MCF 10A (cell line): ENCODE data around the gene SLC25A26. TPM values are rescaled to one million over a fixed set of nuclear protein-coding genes. Genes with fewer than 3 reads are reported as not detected.
"Not testable (repeated sequence)": the region's sequence is repeated elsewhere in the genome, so short reads cannot be mapped to it uniquely, and the experiment has no call there.

Source experiments
- BruUV-seq: library from RNA; stranded (reverse); fragments of 400-500 nt; replicated peaks from 2 replicates; lab custom pipeline; 2021; lab: Mats Ljungman, UMichigan
- CTCF ChIA-PET: fragments of 300-600 bp; sonication (Branson Sonifier 250); formaldehyde crosslinking; extraction: SDS; loops from one replicate; lab custom pipeline; 2021; ENCODE audit warnings: antibody characterized with exemption, inconsistent platforms; lab: Yijun Ruan, JAX
- POLR2A ChIA-PET: fragments of 300-600, 350-650 bp; sonication (Branson Sonifier 250); formaldehyde crosslinking; extraction: SDS; loops from one replicate; lab custom pipeline; 2020; ENCODE audit warnings: antibody characterized with exemption, inconsistent platforms; lab: Yijun Ruan, JAX
- DNase-seq: peaks from one replicate; pipeline ENCODE4 v3.0.0-alpha.2; 2018; ENCODE audit not compliant: unreplicated experiment
- H3K27ac Mint-ChIP-seq: one replicate; pipeline ENCODE4 v1.8.0; 2022; ENCODE audit warnings: mild to moderate bottlenecking, low read depth, mixed read lengths; ENCODE audit not compliant: unreplicated experiment
- H3K27me3 Mint-ChIP-seq: one replicate; pipeline ENCODE4 v1.8.0; 2022; ENCODE audit warnings: mixed read lengths; ENCODE audit not compliant: insufficient read depth, unreplicated experiment
- H3K36me3 Mint-ChIP-seq: one replicate; pipeline ENCODE4 v1.8.0; 2022; ENCODE audit warnings: mild to moderate bottlenecking, moderate library complexity, mixed read lengths; ENCODE audit not compliant: insufficient read depth, unreplicated experiment
- H3K4me1 Mint-ChIP-seq: one replicate; pipeline ENCODE4 v1.8.0; 2022; ENCODE audit warnings: mixed read lengths; ENCODE audit not compliant: insufficient read depth, unreplicated experiment
- H3K4me3 Mint-ChIP-seq: one replicate; pipeline ENCODE4 v1.8.0; 2022; ENCODE audit warnings: mild to moderate bottlenecking, moderate library complexity, mixed read lengths; ENCODE audit not compliant: unreplicated experiment
- H3K9me3 Mint-ChIP-seq: one replicate; pipeline ENCODE4 v1.8.0; 2022; ENCODE audit warnings: mixed read lengths; ENCODE audit not compliant: unreplicated experiment
- CTCF ChIP-seq: fragments of 200-600 bp; IDR thresholded peaks from one replicate; pipeline ENCODE4 v1.8.0; 2022; ENCODE audit warnings: antibody characterized with exemption, mild to moderate bottlenecking; ENCODE audit not compliant: unreplicated experiment
- intact Hi-C: fragments of 100-400 bp; cut with micrococcal nuclease; formaldehyde crosslinking; loops from 2 replicates; pipeline ENCODE4 v1.14.1; 2022
- total RNA-seq: library from RNA; stranded (reverse); gene quantifications from 2 replicates; pipeline ENCODE4 v1.2.3, GENCODE V29; 2022

The SLC25A26 gene
- total RNA-seq, 1 experiment from 2014 or later, result 24.8 TPM

DNA sequence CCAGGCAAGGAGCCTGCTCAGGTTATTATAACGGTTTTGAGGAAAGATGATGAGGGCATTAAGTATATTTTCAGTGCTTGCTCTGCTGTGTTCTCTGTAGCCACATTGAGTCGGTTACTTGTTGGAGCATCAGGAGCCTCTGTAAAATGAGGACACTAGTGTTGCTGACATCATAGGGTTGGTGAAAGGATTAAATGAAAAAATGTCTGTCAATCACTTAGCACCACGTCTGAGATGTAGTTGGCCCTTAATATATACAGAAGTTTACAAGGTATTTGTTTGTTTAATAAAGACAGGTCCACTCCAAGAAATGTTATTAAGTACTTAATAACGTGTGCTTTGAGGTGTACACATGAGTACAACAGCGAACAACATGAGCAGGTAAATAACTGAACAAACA, 735 bp upstream of the SLC25A26 start:
- peak overlapping the region; percentile 98 for H3K27ac Mint-ChIP-seq
- H3K27me3 Mint-ChIP-seq, result no peaks in the 10 kb centered on the region
- DNase-seq, result no peak
- POLR2A ChIA-PET, result interaction anchor here (0.6 to 1.5 kb wide), 4 partner anchors 11 to 414 kb away, joined by 3 to 5 read pairs (median 4); no protein-coding TSS in a partner anchor
- TF ChIP-seq CTCF, result no peak
- intact Hi-C loops, result no loop called here
- H3K9me3 Mint-ChIP-seq, result no peaks in the 10 kb centered on the region
- H3K4me1 Mint-ChIP-seq, result peaks cover 15% of the 10 kb centered on the region
- peak overlapping the region; percentile 84 for H3K4me3 Mint-ChIP-seq
- CTCF ChIA-PET, result no interaction called here
- no TSS peak for BruUV-seq
- H3K36me3 Mint-ChIP-seq, result peaks cover 12% of the 10 kb centered on the region

GRCh38 chr3:66224220-66224619, 3.4 kb downstream of the SLC25A26 start:
- no peak overlapping the region for H3K4me3 Mint-ChIP-seq
- no TSS peak for BruUV-seq
- H3K9me3 Mint-ChIP-seq, result no peaks in the 10 kb centered on the region
- TF ChIP-seq CTCF, result no peak
- POLR2A ChIA-PET, result interaction anchor here (0.6 kb wide), 1 partner anchor 25 kb away, joined by 3 read pairs; no protein-coding TSS in a partner anchor
- H3K4me1 Mint-ChIP-seq, result peaks cover 26% of the 10 kb centered on the region
- intact Hi-C loops, result no loop called here
- H3K36me3 Mint-ChIP-seq, result peaks cover 13% of the 10 kb centered on the region
- CTCF ChIA-PET, result interaction anchor here (0.7 to 1.1 kb wide), 3 partner anchors 12 to 602 kb away, joined by 3 to 5 read pairs (median 3); no protein-coding TSS in a partner anchor
- H3K27ac Mint-ChIP-seq, result no peak overlapping the region
- H3K27me3 Mint-ChIP-seq, result no peaks in the 10 kb centered on the region
- DNase-seq, result no peak

- H3K9me3 Mint-ChIP-seq, BruUV-seq, intact Hi-C loops, H3K4me3 Mint-ChIP-seq, H3K27me3 Mint-ChIP-seq, DNase-seq, H3K27ac Mint-ChIP-seq, POLR2A ChIA-PET: not testable (repeated sequence)
- Mint-ChIP-seq H3K36me3 (peaks cover 13% of the 10 kb centered on the region), H3K4me1 (peaks cover 26% of the 10 kb centered on the region)
- CTCF ChIA-PET, result interaction anchor here (0.6 to 1.3 kb wide), 4 partner anchors 13 to 1160 kb away, joined by 3 to 6 read pairs (median 4); no protein-coding TSS in a partner anchor
Measured at GRCh38 chr3:66226093-66226492, 5.3 kb downstream of the SLC25A26 start.

DNA sequence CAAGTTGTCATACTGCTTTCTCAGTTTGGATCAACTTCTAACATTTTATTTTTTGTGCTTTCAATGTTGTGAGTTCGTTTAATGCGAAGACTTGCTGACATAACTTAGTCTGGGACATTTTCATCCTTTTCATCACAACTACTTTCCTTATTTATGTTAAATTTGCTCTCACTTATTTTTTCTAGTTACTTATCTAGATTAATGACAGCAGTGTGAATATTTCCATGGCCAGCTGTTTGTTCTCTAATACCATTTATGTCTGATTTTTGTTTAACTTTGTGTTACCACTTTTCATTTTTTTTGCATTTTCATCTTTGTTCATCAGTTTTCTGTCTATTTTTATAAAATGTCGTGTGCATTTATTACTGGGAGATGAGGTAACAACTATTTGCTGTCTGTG, 6.2 kb downstream of the SLC25A26 start:
- DNase-seq, result no peak
- BruUV-seq, result no TSS peak
- no peaks in the 10 kb centered on the region for H3K9me3 Mint-ChIP-seq
- no peak overlapping the region for H3K27ac Mint-ChIP-seq
- H3K4me1 Mint-ChIP-seq, result peaks cover 19% of the 10 kb centered on the region
- no peak for TF ChIP-seq CTCF
- ChIA-PET POLR2A (no interaction called here), CTCF (interaction anchor here (0.6 to 1.3 kb wide), 2 partner anchors 27 to 50 kb away, joined by 3 to 6 read pairs; no protein-coding TSS in a partner anchor)
- intact Hi-C loops, result no loop called here
- H3K27me3 Mint-ChIP-seq, result no peaks in the 10 kb centered on the region
- peaks cover 13% of the 10 kb centered on the region for H3K36me3 Mint-ChIP-seq
- H3K4me3 Mint-ChIP-seq, result no peak overlapping the region
